Measurements from ENCODE around the gene CCM2.

The CCM2 gene

DNA sequence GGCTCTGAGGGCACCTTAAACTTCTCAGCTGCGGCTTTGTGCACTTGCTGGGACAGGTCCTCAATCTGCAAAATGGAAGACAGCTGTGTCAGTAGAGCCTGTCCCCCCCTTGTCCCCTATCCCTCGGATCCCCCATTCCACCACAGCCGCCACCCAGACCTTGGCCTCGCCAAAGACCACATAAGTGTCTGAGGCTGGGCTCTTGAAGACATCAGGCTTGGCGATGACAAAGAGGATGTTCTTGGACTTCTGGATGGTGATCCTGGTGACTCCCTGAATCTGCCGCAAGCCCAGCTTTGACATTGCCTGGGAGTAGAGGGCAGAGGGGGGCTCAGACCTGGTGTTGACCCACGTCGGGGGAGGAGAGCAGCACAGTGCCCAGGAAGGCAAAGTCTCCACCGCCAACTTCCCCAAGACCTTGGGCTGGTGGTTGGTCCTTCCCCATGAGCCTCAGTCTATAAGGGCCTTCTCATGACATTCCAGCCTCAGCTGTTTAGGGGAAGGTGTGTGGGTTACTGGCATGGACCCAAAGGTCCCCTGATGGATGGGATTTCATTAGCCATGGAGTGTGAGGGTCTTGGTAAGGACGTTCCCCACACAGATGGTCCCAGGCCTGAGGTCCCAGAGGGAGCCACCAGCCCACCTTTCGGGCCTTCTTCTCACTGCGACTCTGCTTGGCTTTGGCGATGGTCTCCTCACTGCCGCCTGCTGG is 81.1 kb downstream of the CCM2 start:
- no peak for DNase-seq (ENCODE audit: low spot score)

DNA sequence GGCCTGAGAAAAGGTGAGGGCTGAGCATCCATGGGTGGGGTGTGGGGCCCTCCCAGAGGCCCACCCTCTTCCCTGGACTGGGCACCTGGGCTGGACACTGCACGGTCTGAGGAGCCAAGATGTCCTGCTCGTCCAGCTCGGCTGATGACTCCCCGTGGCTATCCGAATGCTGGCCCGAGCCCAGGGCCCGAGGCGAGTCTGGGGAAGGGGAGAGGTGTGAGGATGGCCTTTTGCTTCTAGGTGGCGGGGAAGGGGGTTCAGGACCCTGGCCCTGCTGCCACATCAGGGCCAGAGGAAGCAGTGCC is 81.6 kb downstream of the CCM2 start:
- no peak for DNase-seq (ENCODE audit: low spot score)

DNA sequence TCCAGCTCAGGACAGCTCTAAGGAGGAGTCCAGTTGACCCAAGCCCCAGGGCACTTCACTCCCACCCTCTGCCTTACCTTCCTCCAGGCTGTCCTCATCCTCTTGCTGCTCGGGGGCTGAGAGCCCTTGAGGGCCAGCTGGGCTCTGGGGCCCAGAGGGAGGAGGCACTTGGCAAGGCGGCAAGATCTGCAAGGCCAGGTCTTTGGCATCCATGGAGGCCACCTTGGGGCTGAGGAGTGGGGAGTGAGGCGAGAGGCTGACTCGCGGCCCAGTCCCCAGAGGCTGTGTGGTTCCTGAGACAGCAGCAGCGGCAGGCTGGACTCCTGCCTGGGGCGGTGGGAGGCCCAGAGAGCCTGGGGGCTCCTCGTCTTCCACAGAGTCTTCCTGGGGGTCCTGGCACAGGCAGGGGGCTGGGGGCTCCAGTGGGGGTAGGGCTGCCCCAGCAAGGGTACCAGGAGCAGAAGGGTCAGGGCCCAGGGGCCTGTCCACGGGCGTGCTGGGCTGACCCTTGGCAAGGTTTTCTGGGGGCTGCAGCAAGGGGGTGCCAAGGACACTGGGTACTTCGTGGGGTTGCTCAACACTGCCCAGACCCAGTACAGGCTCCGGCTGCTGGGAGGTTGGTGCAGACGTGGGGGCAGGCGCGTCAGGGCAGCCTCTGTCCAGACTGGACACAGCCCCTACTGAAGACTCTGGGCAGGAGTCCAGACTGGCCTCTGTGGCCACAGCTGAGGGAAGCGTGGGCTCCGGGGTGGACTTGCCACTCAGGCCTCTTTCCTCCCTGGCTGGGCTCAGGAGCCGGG is 82.2 kb downstream of the CCM2 start:
- no peak for DNase-seq (ENCODE audit: low spot score)

DNA sequence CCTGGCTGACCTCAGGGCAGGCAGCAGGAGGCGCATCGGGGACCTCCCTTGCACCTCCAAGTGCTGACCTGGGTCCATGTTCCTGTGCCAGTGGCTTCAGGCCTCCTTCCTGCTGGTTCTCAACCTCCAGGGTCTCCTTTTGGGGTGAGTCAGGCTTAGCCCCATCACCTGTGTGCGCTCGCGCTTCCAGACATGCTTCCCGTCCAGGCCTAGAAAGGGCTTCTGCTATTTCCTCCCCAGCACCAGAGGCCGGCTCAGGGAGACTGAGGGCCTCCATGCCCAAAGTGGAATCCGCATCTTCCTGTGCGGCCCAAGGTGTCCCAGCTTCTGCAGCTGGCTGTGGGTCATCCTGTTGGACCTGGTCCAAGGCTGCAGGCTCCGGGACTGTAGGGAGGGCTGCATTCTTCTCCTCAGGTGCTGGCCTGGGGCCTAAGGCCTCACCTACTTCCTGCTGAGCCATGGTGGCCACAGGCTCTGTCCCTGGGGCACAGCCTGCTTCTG is 82.9 kb downstream of the CCM2 start:
- no peak for DNase-seq (ENCODE audit: low spot score)

GRCh38 chr7:45084336-45084735 is 84.3 kb downstream of the CCM2 start:
- DNase-seq (ENCODE audit: low spot score): no peak

DNA sequence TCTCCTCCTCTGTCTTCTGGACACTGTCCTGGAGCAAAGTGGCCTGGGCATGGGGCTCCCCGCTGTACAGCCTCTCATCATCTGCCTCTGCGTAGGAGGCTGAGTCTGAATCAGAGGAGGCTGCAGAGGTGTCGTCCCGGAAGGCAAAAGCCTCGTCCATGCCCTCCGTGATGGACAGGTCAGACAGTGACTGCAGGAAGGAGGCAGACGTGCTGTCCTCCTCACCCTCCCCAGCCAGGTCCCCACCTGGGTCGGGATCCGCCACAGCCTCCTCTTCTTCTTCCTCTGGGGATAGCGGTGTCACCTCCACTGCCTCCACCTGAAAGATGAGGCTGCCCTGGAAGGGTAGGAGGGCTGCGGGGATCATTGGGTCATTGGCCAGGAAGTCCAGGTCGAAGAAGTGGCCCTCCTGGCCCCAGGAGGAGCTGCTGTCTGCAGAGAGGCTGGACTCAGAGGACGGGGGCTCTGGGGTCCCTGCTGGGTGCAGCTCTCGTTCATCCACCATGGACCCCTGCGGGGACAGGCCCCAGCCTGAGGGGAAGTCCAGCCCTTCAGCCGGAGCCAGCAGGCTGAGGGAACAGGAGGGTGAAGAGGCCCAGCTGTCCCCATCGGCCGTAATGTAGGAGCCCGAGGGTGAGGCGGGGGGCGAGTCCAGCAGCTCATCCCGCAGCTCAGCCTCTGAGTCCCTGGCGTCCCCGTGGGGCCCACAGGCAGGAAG is 85.1 kb downstream of the CCM2 start:
- no peak for DNase-seq (ENCODE audit: low spot score)

- no peak for DNase-seq (ENCODE audit: low spot score)
These were observed 85.7 kb downstream of the CCM2 start for GRCh38 chr7:45085619-45086200.

DNA sequence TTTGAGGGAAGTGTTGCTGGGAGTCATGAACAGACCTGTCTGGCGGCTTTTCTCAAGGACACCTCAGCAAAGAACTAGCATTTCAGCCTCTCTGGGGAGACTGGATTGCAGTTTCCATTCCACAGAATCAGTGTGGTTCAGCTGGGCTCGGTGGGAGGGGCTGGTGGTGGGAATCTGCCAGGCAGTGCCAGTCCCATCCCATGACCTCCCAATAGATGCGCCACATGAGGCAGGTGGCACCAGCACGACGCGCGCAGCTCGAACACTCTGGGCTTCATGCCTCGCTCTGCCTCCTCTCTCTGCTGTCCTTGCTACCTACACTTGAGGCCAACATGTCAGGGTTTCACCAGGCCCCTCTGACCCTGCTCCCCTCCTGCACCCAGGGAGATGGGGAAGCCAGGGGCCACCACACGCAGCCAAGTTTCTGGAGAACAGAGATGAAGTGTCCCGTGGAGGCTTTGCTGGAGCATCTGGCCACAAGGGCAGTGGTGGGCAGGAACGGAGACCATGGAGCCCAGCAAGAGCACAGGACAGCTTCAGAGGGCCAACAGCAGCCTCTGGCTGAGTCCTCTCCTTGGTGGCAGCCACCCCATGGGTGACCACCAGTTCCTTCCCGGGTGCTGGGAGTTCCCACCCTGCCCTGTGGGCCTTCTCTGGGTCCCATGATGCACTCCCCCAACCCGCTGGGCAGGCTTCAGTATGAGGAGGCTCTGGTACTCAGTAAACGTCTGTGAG is 86.5 kb downstream of the CCM2 start:
- DNase-seq (ENCODE audit: low spot score): no peak

DNA sequence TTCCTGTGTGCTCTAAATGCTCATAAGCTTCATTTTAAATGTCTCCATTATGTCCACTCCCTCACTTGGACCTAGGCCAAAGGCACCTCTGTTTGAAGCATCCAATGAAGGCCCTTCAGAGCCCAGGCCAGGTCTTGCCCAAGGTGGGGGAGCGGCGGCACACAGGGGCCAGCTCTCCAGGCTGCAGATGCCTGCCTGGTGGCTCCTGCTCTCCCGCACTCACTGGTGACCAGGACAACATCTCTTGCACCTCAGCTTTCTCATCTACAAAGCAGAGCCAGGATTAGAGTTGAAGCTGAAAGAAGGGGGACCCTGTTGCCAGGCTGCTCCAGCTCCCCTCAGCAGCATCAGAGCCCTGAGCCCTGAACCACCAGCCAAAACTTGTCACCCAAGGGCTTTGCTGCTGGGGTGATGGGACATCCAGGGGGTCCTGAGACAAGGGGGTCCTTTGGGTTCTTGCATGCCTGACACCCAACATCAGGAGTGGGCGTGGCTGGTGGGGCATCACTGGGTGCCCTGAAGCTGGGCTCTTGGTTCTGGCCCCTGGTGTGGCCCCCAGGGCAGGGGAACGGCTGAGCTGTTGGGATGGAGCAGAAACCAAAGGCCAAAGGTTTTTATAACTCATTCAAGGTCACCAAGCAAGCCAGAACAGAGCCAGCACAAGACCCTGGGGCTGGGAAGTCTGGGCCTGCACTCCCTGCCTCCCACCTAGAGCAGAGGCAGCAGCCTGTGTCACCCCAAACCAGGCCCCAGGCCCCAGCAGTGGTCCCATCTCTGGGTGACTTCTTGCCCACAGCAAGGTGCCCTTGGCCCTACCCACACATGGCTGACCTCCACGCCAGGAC is 87.5 kb downstream of the CCM2 start:
- DNase-seq (ENCODE audit: low spot score): no peak

GRCh38 chr7:45088146-45088701 is 88.2 kb downstream of the CCM2 start:
- peak; percentile 37 for DNase-seq (ENCODE audit: low spot score)

DNA sequence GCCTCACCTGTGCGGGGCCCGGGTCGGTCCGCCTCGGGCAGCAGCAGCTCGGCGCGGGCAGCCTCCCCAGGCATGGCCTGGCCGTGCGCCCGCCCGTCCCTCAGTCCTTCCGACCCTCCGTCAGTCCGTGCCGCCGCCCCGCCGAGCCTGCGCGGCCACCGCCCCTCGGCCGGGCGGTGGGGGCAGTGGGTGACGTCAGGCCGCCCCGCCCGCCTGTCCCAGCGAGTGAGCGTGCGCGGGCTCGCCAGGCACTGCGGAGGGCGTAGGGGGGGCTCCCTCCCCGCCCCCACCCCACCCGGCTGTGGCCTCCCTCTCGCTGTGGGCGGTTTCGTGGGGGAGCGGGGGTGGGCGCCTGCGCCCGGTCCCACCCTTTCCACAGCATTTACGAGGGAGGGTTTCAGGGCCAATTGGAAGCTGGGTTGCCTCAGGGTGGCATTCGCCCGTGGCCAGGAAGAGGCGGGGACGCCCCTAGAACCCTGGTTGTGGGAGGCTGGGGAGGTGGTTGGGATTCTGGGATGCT is 88.9 kb downstream of the CCM2 start, which contains the start of gene NACAD:
NACAD (minus strand) TSS at position 149 of the 520 bp plus-strand sequence; CDS start at position 74, 75 bp downstream.
- no peak for DNase-seq (ENCODE audit: low spot score)

DNA sequence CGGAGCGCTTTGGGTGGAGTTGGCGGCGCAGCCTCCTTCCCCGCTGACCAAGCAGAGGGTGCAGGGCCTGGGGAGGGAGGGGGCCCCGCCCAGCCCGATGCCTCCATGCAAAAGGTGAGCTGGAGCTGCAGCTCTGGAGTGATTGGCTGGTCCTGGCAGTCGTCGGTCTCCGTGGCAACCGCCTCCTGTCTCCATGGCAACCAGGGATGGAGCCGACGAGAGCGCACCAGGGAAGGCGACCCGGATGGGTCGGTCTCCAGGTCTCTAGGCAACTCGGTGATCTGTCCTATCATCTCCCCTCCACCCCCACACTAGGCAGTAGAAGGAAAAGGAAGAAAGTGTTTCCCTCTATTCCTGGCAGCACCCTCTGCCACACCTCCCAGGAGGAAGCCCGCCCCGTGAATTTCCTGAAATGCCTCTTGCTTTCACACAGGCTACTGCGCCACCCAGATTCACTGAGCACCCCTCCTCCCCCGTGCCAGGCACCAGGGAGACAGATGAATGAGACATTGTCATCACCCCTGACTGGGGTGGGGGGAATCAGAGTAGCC is 89.4 kb downstream of the CCM2 start:
- DNase-seq (ENCODE audit: low spot score): peak; percentile 99

GRCh38 chr7:45092100-45092930 is 92.3 kb downstream of the CCM2 start:
- no peak for DNase-seq (ENCODE audit: low spot score)

DNA sequence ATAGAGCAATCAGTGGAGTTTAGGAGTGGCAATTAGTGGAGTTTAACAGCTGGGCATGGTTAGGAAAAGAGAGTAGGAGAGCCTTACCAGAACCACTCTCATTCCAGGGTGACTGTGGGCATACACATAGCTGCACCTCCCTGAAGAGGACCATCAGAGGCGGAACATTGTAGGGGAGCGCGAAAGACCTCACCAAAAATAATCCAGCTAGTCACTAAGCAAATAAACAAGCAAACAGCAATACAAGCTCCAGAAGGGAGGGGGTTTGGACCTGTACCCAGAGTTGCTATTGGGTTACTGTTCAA is 92.9 kb downstream of the CCM2 start:
- no peak for DNase-seq (ENCODE audit: low spot score)

- DNase-seq (ENCODE audit: low spot score): no peak
These were observed 99.2 kb downstream of the CCM2 start for GRCh38 chr7:45098983-45099839.

- no peak for DNase-seq (ENCODE audit: low spot score)
These were observed 100.1 kb downstream of the CCM2 start for GRCh38 chr7:45099891-45100760.
